Esophagus mucosa (tissue), 1 donor: Measurements from ENCODE around the gene SYAP1. TPM values are rescaled to one million over a fixed set of nuclear protein-coding genes. Genes with fewer than 3 reads are reported as not detected.
"Not testable (repeated sequence)": the region's sequence is repeated elsewhere in the genome, so short reads cannot be mapped to it uniquely, and the experiment has no call there.

ENCODE experiments used
- ATAC-seq: fragments of 200-7000 bp; cut with Tn5 transposase; one replicate; pipeline ENCODE4 v1.9.1; 2020
- total RNA-seq: library from RNA; stranded (reverse); gene quantifications from one replicate; pipeline ENCODE4 v1.2.4, GENCODE V29; 2023
- donor health status: DM: yes; HTN: yes; CAD: no.

Gene SYAP1
- total RNA-seq, 1 donor from 2014 or later, result 23.2 TPM

DNA sequence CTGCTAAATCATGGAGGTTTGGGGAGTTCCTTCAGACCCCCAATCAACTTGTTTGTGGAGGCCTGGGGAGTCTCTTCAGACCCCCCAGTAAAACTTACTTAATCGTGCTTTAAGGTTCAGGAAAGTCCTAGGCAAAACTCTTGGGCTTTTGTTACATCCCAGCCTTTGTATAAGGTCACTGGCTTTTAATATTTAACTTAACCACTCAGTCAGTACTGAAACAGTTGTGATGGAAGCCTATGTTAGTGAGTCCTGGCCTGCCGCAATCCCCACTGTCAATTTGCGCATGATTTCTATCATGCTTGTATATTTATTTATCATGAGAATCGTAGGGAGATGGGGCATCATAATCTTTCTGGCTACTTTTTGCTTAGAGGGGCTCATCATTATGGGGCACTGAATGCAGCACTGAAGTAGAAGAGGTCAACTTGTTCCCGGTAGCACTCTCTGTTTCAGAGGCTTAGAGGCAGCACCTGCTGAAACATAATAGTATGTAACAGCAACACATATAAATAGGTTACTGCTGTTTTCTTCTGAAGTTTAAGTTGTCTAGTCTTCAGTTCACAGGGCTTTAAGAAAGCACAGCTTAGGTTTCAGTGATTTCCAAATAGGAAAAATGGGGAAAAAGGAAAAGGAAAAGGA lies 7.1 kb downstream of the SYAP1 start:
- ATAC-seq, result not testable (repeated sequence)

DNA sequence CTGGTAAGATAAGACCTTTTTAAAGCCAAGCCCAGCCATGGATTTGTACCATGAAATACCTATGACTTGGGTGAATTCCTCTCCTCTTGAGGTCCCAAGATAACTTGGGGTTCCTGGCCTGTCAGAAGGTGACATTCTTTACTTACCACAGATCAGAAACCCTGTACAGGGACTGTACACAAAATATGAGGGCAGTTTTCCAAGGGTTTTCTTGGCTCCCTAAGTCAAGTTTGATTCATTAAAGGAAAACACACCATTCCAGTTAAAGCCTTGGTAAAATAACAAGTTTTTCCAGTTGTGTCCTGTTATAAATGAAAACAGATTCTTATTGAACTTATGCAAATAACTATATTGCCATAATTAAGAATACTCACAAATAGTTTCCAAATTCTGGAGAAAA lies 8.2 kb downstream of the SYAP1 start:
- ATAC-seq, result no peak

DNA sequence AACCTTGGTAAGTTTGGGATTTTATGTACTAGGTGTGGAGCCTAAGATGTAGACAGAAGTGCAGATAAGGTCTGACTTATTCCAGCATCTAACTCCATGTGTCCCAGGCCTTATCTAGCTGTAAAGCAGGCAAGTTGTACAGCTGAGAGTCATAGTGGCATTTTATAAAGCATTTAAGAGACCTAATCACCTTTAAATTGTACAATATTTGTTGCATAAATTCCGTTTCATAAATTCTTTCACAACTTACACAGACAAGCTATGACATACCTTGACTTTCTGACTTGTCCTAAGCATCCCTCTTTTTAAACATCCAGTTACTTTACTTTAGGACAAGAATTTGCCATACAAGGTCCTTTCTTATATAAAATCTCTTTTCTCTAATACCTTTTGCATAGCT lies 11.0 kb downstream of the SYAP1 start:
- ATAC-seq, result no peak

DNA sequence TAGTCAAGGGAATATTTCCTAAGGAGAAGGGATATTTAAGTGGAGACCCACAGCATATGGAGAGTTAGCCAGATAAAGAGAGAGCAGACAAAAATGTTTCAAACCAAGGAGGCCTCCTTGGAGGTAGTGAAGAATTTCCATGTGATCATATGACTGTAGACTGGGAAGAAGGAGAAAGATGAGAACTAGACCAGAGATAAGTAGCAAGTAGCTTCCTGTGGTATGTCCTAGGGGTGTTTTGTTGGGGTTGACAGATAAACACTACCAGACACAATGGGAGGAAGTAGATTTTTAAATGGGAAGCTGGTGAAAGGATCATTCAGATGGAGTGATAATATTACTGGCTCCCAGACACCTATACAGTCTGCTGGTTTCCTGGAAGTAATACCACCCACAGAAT lies 13.6 kb downstream of the SYAP1 start:
- no peak for ATAC-seq

DNA sequence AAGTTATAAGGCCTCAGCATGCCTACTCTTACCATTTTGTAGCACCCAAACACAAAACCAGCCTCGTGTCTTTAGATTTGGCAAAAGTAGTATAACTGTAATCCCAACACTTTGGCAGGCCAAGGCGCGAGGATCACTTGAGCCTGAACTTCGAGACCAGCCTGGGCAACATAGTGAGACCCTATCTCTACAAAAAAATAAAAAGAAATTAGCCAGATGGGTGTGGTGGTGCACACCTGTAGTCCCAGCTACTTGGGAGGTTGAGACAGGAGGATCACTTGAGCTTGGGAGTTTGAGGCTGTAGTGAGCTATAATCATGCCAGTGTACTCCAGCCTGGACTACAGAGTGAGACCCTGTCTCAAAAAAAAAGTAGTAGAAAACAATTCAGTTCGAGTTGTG lies 17.6 kb downstream of the SYAP1 start:
- ATAC-seq, result no peak

DNA sequence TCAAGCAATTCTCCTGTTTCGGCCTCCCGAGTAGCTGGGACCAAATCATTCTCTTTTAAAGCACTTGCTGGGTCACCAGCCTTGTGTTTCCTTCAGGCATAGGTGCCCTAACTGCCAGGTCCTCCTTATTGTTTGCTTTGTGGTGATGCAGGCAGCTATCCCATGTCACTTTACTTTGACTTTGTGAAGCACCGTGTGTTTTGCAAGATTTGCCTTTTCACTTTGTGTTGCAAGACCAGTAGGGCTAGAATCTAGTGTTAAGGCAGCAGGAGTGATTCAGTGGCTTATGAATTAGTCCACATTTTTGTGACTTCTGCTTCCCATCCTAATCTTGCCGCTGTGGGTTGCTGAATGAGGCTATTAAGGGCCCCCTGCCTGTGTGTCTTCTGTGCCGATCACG lies 20.2 kb downstream of the SYAP1 start:
- ATAC-seq, result peak; percentile 78

DNA sequence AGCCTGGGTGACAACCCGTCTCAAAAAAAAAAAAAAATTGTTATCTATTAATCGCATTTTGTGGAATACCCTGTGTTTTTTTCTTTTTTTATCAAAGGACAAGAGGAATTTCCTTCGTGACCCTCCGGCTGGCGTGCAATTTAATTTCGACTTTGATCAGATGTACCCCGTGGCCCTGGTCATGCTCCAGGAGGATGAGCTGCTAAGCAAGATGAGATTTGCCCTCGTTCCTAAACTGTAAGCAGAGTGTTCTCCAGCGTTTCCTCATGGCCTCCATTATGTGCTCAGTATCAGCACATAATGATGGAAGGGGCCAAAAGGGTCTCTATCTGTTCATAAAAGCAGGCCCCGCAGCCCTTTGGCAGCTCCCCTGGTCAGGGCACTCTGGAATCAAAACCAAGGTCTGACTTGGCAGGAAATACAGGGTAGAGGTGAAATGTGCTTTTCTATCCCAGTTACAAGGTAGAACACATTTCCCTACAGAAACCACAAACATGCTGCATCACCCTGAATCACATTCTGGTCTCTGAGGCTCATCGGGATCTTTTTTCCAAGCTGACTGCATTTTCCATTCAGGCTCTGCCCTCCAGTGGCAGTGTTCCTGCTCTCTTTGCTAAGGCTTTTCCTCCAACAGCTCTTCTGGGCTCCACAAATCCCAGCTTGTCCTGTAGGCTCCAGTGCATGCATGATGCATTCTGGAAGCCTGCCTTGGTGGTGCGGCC lies 24.4 kb downstream of the SYAP1 start:
- ATAC-seq, result no peak

DNA sequence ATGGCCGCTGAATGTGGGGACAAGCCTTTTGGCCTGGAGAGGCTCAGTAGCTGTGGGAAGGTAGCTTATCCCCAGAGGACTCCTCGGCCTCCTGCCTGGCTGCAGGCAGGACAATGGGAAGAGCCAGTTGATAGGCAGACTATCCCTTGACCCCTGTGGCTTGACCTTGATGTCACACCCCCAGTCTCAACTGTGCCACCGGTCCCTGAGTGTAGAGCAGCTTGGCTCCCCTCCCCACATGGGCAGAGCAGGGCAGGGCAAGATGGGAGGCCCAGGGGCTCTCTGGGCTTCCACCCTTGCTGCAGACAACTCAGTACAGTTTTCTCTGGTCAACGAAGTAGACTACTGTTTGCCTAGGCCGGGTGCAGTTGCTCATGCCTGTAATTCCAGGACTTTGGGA lies 25.7 kb downstream of the SYAP1 start:
- ATAC-seq, result no peak

DNA sequence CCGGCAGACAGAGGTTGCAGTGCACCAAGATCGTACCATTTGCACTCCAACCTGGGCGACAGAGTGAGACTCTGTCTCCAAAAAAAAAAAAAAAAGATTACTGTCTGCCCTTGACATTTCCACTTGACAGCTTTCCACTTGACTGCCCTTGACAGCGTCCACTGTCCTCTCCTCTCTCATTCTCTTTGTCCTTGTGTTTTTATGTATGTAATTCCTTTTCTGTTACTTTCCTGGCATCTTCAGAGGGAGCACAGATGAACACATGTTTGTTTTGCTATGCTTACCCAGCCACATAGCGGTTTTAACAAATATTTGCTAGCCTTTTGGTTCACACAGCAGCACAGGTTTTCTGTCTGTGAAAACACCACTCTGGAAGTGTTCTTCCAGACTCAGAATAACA lies 26.2 kb downstream of the SYAP1 start:
- ATAC-seq, result no peak

DNA sequence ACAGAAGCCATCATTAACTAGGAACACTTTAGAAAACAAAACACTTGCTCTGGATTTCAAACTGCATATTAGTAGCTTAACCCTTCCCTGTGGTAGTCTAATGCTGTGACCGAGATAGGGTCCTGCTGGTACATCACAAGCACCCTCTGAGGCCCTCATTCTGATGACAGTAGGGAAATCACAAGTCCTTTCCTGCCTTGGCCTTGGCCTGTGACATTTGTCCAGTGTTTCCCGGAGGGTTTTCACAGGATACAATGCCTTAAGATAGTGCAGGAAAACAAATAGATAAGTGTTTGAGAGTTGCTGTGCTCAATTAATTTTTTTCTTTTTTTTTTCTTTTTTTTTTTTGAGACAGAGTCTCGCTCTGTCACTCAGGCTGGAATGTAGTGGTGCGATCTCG lies 29.0 kb downstream of the SYAP1 start:
- ATAC-seq, result no peak

DNA sequence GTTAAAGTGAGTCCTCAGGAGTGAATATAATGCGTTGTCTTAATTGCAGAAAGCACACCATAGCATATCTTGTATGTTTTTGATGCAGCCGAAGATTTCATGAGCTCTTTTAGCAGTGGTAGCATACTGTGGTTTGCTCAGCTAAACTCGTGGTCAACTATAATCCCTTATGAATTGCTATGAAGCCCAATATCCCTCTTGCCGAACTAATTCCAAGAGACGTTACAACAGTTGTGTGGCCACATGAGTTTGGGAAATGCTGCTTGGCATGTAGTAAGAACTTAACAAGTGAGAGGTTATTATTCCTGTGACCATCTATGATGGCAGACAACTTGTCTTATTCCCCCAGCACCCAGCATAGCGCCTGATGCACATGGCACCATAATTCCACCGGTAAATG lies 30.7 kb downstream of the SYAP1 start:
- no peak for ATAC-seq

DNA sequence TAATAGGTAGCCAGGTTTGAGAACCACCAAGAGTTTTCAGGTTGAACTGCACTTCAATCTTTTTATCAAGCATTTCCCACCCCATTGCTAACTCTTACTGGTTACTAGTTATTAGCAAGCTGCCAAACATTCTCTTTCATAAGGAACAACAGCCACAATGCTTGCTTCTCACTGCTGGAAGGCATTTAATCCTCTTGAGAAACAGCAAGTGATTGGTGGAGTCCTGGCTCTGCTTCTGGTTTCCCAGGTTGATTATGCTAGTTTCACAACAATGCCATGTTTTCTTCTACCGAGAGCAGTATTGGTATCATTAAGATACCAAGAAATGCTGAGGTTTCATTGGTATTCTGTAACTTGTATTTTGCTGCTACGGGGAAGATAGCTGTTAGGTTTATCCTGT lies 34.6 kb downstream of the SYAP1 start:
- ATAC-seq, result no peak

DNA sequence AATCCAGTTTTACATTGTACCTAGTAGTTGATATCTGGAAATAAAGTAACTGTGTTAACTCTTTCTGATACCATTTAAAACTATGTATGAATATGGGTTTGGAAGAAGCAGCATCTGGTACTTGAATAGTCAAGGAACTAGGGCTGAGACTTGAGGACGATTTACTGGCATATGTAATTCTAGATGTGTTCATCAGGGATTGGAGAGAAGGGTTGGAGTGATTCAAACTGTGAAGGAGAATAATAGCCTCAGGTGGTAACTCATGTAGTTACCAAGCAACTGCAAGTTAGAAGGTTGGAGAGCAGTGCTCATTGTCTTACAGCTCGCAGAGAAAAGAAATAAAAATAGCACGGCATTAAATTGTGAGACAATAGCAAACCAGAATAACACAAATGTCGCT lies 37.3 kb downstream of the SYAP1 start:
- ATAC-seq, result no peak

DNA sequence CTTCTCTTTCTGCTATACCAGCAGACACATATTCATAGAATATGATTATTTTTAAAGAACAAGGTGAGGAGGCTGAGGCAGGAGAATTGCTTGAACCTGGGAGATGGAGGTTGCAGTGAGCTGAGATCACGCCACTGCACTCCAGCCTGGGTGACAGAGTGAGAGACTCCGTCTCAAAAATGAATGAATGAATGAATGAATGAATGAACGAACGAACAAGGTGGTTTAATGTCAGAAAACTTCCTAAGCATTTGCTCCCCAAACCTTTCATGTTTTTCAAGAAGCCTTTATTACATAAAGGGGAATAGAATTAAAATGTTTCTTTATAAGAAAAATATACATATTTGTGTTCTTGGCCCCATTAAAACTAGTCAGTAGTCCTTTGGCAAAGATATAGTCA lies 42.1 kb downstream of the SYAP1 start:
- not testable (repeated sequence) for ATAC-seq

DNA sequence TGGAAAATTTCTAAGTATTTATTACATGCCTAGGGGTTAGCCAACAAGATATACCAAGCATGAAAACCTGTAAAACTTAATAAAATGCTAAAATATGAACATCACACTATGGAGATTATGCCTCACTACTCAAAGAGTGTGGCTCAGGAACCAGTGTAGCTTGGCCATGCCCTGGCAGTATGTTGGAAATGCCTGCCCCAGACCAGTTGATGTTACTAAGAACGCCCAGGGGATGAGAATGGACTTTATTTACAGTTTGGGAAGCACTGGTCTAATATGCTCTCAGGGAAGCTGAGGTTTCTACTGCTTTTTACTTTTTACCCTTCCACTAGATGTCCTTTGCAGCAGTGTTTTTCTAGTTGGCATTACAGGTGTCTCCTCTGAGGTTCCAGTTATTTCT lies 43.2 kb downstream of the SYAP1 start:
- no peak for ATAC-seq

DNA sequence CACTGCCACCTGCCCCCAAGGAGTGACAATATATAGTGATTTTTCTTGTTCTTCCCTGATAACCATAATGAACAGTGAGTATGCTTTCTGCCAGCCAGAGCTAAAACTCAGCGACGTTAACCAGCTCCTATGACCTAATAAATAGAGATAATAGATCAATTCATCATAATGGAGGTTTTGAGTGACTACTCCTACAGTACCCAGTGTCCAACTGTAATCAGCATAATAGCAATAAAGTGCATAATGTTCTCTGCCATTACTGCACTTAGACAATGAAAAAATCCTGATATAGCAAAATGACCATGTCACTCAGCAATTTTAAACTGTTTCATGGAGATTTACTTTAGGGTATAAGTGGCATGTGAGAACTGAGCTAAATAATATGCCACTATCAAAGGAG lies 46.2 kb downstream of the SYAP1 start:
- no peak for ATAC-seq

DNA sequence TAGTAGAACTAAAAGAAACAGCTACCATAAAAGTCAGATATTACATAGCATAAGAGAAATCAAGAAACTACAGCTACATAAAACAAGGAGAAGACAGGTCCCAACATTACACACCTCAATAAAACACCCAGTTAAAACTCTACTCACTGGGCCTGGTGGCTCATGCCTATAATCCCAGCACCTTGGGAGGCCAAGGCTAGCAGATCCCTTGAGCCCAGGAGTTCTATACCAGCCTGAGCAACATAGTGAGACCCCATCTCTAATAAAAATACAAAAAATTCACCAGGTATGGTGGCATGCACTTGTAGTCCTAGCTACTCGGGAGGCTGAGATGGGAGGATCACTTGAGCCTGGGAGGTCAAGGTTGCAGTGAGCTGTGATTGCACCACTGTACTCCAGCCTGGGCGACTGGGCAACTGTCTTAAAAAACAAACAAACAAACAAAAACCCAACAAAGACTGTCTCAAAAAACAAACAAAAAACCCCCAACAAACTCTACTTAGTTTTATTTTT lies 51.6 kb downstream of the SYAP1 start:
- no peak for ATAC-seq

DNA sequence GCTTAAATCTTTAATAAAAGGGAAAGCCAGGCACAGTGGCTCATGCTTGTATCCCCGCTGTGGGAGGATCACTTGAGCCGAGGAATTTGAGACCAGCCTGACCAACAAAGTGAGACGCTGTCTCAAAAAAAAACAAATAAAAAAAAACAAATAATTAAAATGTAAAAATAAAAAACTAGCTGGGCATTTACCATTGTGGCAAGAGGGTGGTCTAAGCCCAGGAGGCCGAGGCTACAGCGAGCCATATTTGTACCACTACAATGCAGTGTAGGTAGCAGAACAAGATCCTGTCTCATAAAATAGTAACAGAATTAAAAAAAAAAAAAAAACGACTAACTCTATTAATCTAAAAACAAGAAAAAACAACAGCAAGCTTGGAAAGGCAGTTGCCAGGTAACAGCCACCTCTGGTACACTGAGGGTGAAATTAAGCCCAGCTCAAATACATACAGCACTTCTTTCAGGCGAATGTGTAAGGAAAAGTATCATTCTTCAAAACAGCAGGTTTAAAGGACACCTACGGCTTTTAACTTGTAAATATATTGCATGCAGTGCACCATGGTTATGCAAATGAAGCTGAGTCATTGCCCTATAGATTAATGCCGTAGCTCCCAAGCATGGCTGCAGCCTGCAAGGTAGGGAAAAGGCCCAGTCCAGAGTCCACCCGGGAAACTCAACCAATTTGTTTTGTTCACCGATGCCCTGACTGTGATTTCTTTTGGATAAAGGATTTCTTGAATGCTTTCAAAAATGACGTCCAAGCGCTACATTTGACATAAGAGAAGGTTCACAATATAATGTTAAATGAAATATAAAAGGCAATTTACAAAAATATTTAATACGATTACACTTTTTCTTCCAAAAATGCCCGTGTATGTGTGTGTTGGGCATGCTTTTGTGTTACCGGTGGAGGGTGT lies 52.3 kb downstream of the SYAP1 start:
- peak; percentile 91 for ATAC-seq

DNA sequence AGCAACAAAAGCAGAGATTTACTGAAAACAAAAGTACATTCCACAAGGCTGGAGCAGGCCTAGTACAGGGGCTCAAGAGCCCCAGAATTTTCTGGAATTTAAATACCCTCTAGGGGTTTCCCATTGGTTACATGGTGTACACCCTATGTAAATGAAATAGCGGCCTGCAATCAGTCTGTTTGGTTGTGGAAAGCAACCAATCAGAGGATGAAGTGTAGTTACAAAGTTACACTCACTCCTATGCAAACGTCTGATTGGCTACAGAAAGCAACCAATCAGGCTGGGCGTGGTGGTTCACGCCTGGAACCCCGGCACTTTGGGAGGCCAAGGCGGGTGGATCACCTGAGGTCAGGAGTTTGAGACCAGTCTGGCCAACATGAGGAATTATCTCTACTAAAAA lies 53.0 kb downstream of the SYAP1 start:
- ATAC-seq, result no peak

DNA sequence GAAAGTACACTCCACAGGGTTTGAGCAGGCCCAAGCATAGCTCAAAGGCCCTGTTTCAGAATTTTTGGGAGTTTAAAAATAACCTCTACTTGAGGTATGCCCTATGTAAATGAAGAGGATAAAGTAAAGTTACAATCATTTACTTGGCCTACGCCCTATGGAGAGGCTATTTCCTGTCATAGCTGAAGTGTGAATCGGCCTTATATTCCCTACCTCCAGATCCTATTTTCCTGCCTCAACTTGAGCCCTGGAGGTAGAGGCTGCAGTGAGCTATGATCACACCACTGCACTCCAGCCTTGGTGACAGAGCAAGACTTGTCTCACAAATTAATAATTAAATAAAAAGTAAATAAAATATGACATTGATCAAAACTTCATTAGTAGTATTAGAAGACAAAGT lies 55.3 kb downstream of the SYAP1 start:
- ATAC-seq, result no peak

DNA sequence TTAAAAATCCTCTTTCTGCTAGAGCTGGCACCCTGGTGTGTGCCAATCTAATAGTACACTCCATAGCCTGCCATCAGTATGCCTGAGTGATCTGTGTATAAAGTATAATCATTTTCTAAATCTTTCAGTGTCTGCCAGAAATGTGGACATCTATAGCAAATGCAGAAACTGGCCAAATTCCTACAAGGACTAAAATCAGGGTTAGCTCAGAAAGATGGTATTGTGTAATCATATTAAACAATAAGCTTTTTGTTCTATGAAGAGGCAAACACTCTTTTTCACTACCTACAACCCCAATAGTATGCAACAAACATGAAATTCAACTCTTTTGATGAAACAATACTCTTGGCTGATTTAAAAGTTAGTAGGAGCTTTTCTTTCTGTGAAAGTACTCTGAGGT lies 59.1 kb downstream of the SYAP1 start:
- ATAC-seq, result no peak

DNA sequence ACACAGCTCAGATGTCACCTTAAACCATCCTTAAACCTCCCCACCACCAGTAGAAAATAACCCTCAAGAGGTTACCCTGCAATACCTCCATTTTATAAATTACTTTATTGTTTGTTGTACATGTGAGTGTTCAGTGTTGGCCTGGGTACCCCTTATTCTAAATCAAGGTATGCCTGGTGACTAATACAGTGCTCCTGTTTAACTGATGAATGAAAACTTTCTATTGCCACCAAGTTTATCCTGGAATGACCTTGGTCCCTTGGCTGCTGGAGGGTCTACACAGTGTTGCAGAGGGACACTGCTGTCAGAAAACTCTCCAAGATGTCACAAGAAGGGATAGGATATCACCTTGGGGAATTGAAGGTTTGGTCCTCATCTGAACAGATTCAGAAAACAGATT lies 59.6 kb downstream of the SYAP1 start:
- ATAC-seq, result no peak

DNA sequence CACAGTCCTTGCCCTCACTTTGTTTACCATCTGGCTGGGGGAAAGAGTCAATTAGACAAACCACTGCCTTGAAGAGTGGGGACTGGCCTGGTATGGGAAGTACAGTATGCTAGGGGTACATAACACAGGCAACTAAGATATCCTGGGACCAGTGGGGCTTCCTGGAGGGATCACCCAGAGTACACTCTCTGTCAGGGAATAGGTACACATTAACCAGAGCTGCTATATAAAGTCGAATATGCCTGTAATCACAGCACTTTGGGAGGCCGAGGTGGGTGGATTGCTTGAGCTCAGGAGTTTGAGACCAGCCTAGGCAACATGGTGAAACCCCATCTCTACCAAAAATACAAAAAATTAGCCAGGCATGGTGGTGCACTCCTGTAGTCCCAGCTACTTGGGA lies 60.4 kb downstream of the SYAP1 start:
- not testable (repeated sequence) for ATAC-seq
